GM21360 (cell line): ENCODE measurements around the gene PKD2.
"Not testable (repeated sequence)": the region's sequence is repeated elsewhere in the genome, so short reads cannot be mapped to it uniquely, and the experiment has no call there.

ENCODE experiments used
- ATAC-seq: cut with Tn5 transposase; IDR thresholded peaks from one replicate; pipeline ENCODE4 v1.9.1; 2021; ENCODE audit warnings: mild to moderate bottlenecking, moderate library complexity; ENCODE audit not compliant: unreplicated experiment

Gene PKD2

GRCh38 chr4:88063634-88064296 is 56.3 kb downstream of the PKD2 start:
- no peak for ATAC-seq

GRCh38 chr4:88064410-88064809 is 57.0 kb downstream of the PKD2 start:
- no peak for ATAC-seq

GRCh38 chr4:88070031-88070430 is 62.6 kb downstream of the PKD2 start:
- ATAC-seq, result no peak

- no peak for ATAC-seq
Observed at GRCh38 chr4:88075336-88075735, 67.9 kb downstream of the PKD2 start.

GRCh38 chr4:88077911-88078524 is 70.6 kb downstream of the PKD2 start:
- ATAC-seq, result no peak

- ATAC-seq, result no peak
Observed at GRCh38 chr4:88078579-88078978, 71.1 kb downstream of the PKD2 start.

GRCh38 chr4:88080626-88081025 is 73.2 kb downstream of the PKD2 start:
- no peak for ATAC-seq

- no peak for ATAC-seq
Observed at GRCh38 chr4:88087004-88087403, 79.6 kb downstream of the PKD2 start.

- no peak for ATAC-seq
Observed at GRCh38 chr4:88090898-88091297, 83.5 kb downstream of the PKD2 start.

- no peak for ATAC-seq
Observed at GRCh38 chr4:88091378-88091777, 83.9 kb downstream of the PKD2 start.

- no peak for ATAC-seq
Observed at GRCh38 chr4:88093874-88094273, 86.4 kb downstream of the PKD2 start.

- ATAC-seq, result no peak
Observed at GRCh38 chr4:88097301-88097700, 89.9 kb downstream of the PKD2 start.

GRCh38 chr4:88097781-88098180 is 90.3 kb downstream of the PKD2 start:
- no peak for ATAC-seq

- no peak for ATAC-seq
Observed at GRCh38 chr4:88098993-88099752, 91.7 kb downstream of the PKD2 start.

- ATAC-seq, result no peak
Observed at GRCh38 chr4:88101165-88101564, 93.7 kb downstream of the PKD2 start.

GRCh38 chr4:88102026-88102425 is 94.6 kb downstream of the PKD2 start:
- no peak for ATAC-seq

- no peak for ATAC-seq
Observed at GRCh38 chr4:88104902-88105610, 97.6 kb downstream of the PKD2 start.

- ATAC-seq, result no peak
Observed at GRCh38 chr4:88106205-88106604, 98.8 kb downstream of the PKD2 start.

- no peak for ATAC-seq
Observed at GRCh38 chr4:88107406-88108107, 100.1 kb downstream of the PKD2 start.

GRCh38 chr4:88108108-88108465 is 100.7 kb downstream of the PKD2 start:
- not testable (repeated sequence) for ATAC-seq

GRCh38 chr4:88108747-88109122 is 101.3 kb downstream of the PKD2 start:
- ATAC-seq, result no peak
